Stimulated activated CD8-positive, alpha-beta memory T cell treated with anti-CD3 and anti-CD28 coated beads, Interleukin-12 subunit alpha, Interleukin-12 subunit beta, amount 100 ng/mL, for 1 hour (primary cell): Measurements from ENCODE around the gene AQP12B.
"Not testable (repeated sequence)": the region's sequence is repeated elsewhere in the genome, so short reads cannot be mapped to it uniquely, and the experiment has no call there.

Experiments
- DNase-seq: peaks from one replicate; pipeline ENCODE4 v3.0.0-alpha.2; 2020; ENCODE audit warnings: low read depth

AQP12B gene, protein sequence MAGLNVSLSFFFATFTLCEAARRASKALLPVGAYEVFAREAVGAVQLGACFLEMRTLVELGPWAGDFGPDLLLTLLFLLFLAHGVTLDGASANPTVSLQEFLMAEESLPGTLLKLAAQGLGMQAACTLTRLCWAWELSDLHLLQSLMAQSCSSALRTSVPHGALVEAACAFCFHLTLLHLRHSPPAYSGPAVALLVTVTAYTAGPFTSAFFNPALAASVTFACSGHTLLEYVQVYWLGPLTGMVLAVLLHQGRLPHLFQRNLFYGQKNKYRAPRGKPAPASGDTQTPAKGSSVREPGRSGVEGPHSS

DNA sequence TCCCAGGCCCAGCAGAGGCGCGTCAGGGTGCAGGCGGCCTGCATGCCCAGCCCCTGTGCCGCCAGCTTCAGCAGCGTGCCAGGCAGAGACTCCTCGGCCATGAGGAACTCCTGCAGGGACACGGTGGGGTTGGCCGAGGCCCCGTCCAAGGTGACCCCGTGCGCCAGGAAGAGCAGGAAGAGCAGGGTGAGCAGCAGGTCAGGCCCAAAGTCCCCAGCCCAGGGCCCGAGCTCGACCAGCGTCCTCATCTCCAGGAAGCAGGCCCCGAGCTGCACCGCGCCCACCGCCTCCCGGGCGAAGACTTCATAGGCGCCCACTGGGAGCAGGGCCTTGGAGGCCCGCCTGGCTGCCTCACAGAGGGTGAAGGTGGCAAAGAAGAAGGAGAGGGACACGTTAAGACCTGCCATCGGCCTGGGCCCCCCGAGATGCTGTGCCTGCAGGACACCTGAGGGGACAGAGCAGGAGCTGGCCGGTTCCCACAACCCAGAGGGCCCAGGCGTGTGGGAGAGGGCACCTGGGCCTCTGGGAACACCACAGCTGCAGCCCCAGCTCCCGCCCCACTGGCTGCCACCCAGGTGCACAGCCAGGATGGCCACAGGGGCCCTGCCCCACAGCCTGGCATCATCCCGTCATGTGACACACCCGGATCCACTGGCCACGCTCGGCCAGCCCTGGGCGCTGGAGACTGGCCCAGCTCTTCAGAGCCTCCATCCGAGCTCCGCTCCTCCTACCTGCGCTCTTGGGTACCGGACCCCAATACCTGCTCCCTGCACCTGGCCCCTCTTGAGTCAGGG lies at the start of gene AQP12B:
Gene AQP12B, minus strand, starts transcription at position 455 of the 794 bp plus-strand sequence. Its CDS starts 48 bp downstream, at position 407.
- not testable (repeated sequence) for DNase-seq

DNA sequence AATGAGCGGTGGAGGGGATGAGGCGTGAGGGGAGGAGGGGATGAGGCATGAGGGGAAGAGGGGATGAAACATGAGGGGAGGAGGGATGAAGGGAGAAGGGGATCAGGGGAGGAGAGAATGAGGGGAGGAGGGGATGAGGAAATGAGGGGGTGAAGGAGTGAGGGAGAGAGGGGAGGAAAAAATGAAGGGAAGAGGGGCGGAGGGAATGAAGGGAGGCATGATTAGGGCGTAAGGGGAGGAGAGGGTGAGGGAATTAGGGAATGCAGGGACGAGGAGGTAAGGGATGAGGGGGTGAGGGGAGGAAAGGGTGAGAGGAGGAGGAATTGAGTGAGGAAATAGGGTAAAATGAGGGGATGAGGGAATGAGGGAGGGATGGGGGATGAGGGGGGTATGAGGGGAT lies 49.5 kb upstream of the AQP12B start:
- no peak for DNase-seq

DNA sequence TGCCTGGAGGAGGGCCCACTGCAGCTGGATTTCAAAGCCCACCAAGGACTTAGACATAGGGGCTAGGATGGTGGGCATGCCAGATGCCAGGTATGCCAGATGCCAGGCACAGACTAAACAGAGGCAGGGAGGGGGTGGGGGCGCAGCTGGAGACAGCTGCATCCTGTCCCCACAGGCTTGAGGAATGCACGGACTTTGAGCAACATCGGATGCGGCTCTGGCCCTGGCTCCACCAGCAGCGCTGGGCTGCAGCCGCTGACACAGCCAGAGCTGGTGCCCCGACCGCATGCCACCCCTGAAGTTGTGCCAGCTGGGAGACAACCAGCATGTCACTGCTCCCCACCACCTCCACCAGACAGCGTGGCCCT lies 48.5 kb upstream of the AQP12B start:
- DNase-seq = no peak

DNA sequence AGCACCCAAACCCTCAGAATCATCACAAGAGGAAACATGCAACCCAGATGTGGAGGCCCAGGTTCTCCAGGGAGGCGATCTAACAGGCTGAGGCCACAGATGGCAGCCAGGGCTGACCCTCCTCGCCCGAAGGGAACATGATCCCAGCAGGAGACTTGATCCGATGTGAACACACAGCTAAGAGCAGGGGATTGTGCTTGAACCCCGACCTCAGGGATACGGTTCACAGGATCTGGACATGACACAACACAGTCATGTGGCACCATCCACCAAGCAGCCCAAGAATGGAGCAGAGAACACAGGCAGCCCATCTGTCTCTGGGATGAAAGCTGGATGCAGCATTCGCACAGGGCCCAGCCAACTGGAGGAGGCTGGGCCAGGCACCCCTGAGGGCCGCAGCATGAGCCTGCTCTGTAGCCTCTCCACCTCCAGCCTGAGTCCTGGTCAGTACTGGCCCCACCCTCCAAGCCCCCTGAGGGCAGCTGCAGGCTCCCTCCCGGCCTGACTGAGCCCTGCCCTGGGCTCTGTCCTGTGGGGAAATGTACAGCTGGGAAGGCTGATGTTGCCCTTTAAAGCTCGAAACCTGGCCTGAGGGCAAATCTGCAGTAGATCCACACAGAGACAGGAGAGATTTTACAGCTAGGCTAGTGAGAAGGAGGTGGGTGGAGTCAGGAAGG lies 48.0 kb upstream of the AQP12B start:
- DNase-seq = no peak

DNA sequence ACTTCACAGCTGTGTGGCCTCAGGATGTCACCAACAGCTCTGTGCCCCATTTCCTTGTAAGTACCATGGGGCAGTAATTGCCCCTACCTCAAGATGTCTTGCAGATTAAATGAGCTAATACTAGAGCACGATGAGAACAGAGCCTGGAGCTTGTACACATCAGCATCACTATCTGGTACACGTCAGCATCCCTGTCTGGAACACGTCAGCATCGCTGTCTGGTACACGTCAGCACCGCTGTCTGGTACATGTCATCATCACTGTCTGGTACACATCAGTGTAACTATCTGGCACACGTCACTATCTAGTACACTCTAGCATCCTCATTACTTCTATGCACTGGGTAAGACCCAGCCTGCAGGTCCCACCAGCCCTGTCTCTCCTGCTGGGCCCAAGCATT lies 46.1 kb upstream of the AQP12B start:
- DNase-seq = no peak

DNA sequence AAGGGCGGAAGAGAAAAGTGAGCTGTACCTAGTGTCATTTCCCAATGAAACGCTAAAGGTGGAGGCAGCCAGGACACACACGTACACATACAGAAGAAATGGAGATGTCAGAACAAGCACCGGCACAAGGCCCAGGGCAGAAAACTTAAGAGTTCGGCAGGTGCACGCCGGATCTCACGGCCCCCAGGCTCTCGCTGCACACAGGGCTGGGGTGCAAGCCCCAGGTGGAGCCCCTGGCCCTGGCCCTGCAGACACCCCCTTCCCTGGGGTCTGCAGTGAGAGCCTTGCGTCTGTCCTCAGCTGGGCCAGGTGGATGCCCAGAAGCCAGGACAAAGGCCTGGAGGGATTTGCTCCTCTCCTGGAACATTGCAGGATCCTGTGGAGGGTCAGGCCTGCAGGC lies 45.7 kb upstream of the AQP12B start:
- no peak for DNase-seq

DNA sequence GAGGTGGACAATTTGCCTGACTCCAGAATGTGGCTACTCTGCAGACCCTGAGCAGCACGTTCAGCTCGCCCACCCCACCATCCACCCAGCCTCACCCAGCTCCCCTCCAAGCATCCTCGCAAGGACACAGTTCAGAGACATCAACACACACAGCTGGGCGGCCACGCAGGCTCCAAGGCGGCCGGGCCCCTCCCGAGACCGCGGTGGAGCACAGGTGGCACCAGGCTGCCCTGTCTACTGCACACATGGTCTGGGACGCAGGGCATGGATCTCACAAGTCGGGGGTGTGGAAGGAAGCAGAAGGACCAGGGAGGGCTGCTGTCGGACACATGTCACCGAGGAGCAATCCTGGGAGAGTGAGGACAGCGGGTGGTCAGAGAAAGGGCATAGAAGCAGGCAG lies 45.2 kb upstream of the AQP12B start:
- no peak for DNase-seq

DNA sequence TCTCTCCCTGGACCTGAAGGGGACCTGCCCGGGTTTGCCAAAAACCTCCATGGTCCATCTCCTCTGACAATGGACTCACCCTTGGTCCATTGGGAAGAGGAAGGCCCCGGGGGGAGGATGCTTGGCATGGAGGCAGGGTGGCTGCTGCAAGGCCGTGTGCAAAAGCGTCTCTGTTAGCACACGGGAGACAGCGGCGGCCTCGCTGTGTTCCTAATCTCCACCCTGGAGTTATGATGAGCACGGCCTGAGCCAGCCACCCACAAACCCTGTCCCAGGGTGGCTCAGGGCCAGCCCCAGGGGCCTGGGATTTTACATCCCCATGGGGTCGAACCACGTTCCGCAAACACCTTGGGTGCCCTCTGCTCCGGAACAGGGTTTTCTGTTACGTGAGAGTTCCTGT lies 44.8 kb upstream of the AQP12B start:
- no peak for DNase-seq

DNA sequence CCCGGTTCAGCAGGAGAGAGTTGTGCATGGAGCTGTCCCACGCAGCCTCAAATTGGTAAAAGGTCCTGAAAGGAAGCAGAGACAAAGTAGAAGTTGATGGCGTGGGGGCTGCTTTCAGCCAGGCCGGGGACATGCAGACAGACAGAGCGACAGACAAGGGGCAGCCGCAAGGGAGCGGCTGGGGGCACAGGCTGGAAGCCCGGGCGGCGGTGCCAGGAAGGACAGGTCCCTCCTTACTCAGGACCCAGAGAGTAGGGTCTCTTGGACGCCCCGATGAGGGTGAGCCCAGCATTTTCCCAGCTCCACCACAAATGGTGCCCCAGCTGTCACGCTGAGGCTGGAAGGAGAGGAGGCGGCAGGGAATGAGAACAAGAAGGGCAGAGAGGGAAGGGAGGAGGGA lies 44.2 kb upstream of the AQP12B start:
- no peak for DNase-seq

DNA sequence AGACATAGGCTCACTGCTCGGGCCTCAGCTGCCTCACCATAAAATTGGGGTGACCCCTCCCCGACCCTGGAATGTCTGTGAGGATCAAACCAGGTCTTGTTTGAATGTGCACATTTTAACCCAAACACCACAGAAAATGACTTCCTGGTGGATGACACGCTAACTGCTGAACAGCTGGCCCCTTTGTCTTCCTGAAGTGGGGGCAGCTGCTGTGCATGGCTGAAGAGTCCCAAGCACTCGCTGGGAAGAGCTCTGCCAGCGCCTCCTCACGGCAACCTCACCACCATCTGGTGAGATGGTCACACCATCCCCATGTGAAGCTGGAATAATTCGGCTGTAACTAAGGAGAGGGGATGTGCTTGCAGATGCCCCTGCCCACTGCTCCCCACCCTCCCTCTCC lies 43.0 kb upstream of the AQP12B start:
- no peak for DNase-seq

DNA sequence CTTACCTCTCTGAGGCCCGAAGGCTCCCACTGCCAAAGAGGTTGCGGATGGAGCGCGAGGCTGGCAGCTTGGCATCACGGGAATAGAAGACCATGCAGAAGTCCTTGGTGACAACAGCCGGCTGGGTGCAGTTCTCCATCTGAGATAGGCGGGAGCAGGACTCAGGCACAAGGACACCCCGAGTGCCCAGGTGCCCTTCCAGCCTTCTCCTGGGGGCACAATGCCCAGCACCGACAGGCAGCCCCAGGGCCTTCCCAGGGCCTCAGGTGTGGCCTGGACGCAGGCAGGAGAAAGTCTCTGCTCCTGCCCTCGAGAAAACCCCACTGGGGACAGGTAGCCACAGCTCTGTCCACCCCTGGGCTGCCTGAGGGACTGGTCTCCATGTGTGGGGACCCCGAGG lies 42.6 kb upstream of the AQP12B start:
- no peak for DNase-seq

DNA sequence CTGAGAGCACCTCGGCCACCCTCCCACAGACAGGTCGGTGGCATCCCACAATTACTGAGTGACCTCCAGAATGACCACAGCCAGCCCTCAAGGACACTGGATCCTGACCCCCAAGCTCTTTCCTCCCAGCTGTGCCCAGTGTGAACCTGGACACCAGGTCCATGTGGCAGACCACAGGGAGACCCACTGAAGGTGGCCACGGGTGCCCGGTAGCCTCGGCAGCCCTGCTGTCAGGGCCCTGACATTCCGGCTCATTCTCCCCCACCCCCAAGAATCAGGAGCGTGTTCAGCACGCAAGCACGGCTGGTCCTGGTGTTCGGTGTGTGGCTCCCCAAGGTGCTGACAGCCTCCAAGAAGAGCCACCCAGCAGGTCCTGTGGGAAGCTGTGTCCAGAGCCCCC lies 41.7 kb upstream of the AQP12B start:
- no peak for DNase-seq

DNA sequence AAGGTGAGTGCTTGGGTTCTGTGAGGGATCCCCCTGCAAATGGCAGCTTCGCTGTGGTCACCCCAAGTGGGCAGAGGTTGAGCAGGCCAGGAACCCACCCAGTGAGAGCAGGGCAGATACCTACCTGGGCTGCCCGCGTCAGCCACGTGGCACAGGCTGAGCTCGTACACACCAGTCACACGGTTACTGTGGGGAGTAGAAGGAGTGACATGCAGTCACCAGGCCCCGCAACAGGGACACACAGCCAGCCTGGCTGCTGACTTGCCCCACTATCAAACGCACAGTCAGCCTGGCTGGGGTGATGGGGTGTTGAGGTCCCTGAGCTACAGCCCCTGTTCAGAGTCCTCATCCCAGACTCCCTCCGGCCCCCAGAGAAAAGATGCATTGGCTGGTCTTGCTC lies 41.2 kb upstream of the AQP12B start:
- DNase-seq = no peak

DNA sequence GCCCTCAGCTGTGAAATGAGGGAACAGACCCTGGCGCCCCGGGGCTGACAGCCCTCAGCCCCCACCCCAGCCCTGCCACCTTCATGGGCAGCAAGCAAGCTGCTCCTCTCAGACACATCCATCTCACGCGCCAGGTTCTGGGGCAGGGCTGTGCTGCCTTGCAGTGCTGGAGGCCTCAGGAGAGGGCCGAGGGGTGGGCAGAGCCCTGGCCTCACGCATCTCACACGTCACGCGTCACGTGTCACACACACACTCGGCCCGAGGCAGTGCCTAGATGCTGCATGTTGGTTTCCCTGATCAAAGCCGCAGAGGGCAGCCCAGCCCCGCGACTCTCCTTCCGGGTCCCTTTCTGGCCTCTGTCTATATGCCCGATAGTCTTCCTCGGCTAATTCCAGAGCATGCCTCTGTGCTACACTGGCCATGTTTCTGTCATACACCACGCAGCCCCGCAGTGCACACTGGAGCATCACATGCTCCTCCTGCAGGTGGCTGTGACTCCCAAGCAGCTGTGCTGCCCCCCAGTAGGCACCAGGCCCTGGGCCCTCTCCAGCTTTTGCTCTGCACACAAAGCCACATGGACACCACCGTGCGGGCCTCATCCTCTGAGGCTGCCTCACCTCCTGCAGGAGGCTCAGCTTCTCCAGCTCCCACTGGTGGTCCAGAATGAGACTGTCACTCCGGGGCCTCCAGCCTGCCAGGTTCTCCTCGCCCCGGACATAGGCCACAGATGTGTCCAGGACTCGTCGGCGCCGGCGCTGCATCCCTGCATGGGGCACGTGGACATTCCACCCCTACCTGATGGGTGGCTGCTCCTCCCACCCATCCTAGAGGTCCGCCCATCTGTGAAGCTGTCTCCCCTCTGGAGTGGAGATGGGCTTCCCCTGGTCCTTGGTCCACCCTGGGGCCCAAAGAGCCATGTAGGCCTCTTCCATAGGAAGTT lies 40.4 kb upstream of the AQP12B start:
- no peak for DNase-seq

DNA sequence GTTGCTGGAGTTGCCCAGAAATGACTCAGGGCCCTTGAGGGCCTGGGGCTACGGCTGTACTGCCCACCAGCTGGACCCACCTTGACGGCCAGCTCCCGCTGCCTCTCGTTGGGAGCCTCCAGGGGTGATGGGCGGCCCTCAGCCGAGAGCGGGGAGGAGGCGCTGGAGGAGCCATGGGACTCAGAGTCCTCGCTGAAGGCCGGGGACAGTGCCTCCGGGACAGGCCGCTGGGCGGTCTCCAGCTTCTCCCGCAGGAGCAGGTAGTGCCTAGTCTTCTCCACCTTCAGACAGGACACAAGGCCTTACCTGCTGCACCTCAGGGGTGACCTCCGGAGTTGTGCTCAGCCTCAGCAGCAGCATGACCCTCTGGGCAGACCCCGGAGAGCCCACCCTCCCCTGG lies 39.7 kb upstream of the AQP12B start:
- DNase-seq = no peak

DNA sequence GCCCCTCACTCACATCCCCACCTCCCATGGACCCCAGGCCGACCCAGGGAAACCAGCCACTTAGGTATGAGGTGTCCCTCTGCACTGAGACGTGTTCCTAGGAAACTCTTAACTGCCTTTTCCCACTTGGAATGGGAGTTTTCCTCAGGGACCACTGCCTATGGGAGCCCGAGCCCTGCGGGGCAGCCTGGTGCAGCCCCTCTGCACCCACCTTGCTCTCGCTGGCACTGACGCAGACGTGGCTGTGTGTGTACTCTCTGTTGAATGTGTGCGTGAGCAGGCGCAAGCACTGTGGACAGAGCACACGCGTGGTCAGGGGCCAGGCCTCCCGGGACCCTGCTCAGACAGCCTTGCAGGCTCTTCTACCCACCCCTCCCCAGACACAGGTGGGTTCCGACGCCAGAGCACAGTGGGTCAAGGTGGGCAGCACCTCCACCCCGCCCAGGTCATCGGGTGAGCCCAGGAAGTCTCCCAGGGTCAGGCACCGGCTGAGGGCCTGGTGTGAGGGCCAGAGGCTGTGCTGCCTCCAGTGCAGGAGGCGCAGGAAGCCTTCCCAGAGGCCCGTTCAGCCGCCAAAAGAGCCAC lies 39.0 kb upstream of the AQP12B start:
- DNase-seq = no peak

DNA sequence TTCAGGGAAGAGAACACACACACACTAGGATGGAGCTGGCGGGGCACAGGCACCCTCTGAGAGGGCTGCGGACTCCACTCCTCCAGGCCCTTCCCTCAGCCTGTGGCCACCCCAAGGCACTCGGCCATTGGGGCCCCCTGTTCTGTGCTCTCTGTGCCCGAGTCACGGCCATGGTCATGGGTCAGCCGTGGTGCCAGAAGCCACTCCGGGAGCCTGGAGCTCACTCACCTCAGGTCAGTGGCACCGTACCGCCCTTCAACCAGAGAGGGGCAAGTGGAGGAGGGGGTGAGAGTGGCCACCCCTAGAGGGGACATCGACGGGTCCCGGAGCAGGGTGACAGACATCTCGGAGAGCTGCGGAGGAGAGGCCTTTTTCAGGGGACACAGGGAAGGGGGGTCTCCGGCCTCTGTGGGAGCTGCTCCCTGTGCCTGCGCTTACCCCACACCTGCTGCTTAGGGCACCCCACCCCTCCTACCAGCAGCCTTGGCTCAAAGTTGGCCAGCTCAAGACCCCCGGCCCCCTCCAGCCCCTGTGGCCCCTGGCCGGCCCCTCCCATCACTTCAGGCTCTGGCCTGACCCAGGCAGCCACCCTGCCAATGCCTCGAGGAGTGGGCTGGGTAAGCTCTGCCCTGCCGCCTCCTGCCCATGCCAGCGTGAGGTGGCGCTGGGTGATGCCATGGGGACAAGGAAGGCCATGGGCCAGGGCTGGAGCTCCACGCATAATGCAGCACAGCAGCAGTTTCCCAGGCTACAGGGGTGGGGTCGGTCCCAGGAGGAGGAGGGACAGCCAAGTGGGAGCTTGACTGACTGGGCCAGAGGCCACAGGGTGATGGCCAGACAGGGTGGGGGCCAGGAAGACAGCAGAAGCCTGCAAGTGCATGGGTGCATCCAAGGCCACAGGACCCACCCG lies 38.3 kb upstream of the AQP12B start:
- no peak for DNase-seq

DNA sequence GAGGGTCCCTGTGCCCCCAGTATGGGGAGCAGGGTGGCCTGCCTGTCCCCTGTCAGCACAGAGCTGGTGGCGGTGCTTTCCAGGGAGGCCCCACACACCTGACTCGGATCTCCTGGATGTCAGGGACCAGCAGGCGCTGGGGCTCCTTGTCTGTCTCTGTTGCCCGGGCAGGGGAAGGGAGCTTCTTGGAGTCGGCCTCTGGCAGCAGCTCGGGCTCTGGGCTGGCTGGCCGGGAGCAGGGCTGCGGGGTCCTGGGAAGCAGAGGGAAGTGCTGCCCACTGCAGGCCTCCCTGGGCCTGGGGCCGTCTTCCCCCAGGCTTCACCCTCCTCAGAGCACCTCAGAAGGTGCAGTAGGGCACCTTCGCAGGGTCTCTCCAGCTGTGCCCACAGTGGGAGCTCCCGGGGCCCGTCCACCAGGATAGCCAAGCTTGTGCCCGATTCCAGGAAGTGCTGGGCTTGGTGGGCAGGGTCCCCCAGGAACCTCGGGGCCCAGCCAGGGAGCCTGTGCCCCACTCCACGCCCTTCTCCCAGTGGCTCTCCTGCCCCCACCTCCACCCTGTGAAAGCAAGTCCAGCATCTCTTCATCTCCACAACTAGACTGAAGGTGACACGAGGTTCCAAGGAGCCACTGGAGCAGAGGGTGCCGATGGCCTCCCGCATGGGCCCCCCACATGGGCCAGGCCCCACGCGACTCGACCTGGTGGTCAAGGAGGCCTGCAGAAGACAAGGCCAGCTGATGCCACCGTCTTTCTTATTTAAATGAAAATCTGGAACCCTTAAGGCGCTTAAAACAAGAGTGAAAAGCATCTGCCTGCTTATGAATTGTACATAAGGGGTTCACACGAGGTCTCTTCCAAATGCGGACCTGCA lies 37.2 kb upstream of the AQP12B start:
- DNase-seq = no peak

DNA sequence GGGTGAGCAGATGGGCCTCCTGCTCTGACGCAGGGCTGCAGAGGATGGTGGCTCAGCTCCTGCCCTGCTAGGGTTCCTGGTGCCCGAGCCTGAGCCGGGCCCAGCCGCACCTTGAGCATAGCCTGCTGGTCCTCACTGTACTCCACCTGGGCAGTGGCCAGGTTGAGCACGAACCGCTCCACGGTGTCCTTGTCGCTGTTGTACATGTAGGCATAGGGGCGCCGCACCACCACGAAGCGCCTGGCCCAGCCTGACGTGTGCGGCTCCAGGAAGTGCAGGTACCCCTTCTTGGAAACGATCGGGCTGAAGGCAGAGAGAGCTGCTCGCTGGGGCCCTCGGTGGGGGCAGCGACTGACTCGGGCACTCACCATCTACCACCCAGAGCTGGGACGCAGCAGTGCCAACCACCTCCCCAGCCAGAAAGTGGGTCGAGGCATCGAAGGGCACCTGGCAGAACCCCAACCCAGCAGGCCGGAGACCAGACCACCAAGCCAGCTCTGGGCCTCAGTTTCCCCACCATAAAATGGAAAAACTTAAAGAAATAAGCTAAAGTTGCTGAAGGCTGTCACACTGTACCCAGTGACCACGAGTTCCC lies 36.3 kb upstream of the AQP12B start:
- DNase-seq = no peak
